GM12891 (cell line): ENCODE measurements around the gene COP1.

Experiments
- PAX5 ChIP-seq: IDR thresholded peaks from 2 replicates; pipeline ENCODE4 v1.6.1; 2011; ENCODE audit warnings: low read length, moderate library complexity, mild to moderate bottlenecking; ENCODE audit not compliant: insufficient read depth, severe bottlenecking
- POLR2A ChIP-seq: IDR thresholded peaks from 2 replicates; pipeline ENCODE4 v1.6.1; 2011; ENCODE audit warnings: low read depth, low read length, control low read depth
- POLR2AphosphoS5 ChIP-seq: IDR thresholded peaks from 2 replicates; pipeline ENCODE4 v1.6.1; 2011; ENCODE audit warnings: low read depth, low read length, control low read depth
- POU2F2 ChIP-seq: IDR thresholded peaks from 2 replicates; pipeline ENCODE4 v1.6.1; 2011; ENCODE audit warnings: low read depth, mild to moderate bottlenecking, control low read depth, low read length, moderate library complexity
- SPI1 ChIP-seq: IDR thresholded peaks from 2 replicates; pipeline ENCODE4 v1.6.1; 2011; ENCODE audit warnings: low read depth, low read length, control low read depth
- TAF1 ChIP-seq: IDR thresholded peaks from 2 replicates; pipeline ENCODE4 v1.6.1; 2011; ENCODE audit warnings: low read depth, low read length, control low read depth

- TF ChIP-seq POLR2AphosphoS5, result no peak
- TF ChIP-seq POLR2A, result no peak
- TF ChIP-seq TAF1, result no peak
- TF ChIP-seq SPI1, result no peak
- TF ChIP-seq PAX5, result no peak
- TF ChIP-seq POU2F2, result no peak
Measured at GRCh38 chr1:175895966-175896365, 311.1 kb downstream of the COP1 start.
